GM12864 (cell line): ENCODE data around the gene TPRG1L.

ENCODE experiments used
- DNase-seq: peaks from one replicate; pipeline ENCODE4 v3.0.0-alpha.2; 2011; ENCODE audit warnings: low read depth
- H3K4me3 ChIP-seq: 2 replicates; pipeline ENCODE4 v1.5.1; 2011; ENCODE audit warnings: mild to moderate bottlenecking, low read depth, low read length, control low read depth
- CTCF ChIP-seq: IDR thresholded peaks from 2 replicates; pipeline ENCODE4 v1.5.1; 2011; ENCODE audit warnings: low read depth, mild to moderate bottlenecking, moderate library complexity, low read length, control low read depth, inconsistent platforms; ENCODE audit errors: missing control alignments

Gene TPRG1L

GRCh38 chr1:3640121-3640837, 15.5 kb downstream of the TPRG1L start:
- no peak for DNase-seq
- TF ChIP-seq CTCF, result no peak
- no peak overlapping the region for H3K4me3 ChIP-seq

- DNase-seq, result no peak
Measured at GRCh38 chr1:3641046-3641760, 16.4 kb downstream of the TPRG1L start.

GRCh38 chr1:3641816-3642215, 17.0 kb downstream of the TPRG1L start:
- DNase-seq, result no peak
- H3K4me3 ChIP-seq, result no peak overlapping the region
- no peak for TF ChIP-seq CTCF

More at GRCh38 chr1:3641046-3641760, 16.4 kb downstream of the TPRG1L start:
- no peak for TF ChIP-seq CTCF
- H3K4me3 ChIP-seq, result no peak overlapping the region

- TF ChIP-seq CTCF, result no peak
- H3K4me3 ChIP-seq, result no peak overlapping the region
- DNase-seq, result no peak
Measured at GRCh38 chr1:3642919-3643675, 18.3 kb downstream of the TPRG1L start.

GRCh38 chr1:3644273-3644672, 19.5 kb downstream of the TPRG1L start:
- no peak overlapping the region for H3K4me3 ChIP-seq
- no peak for TF ChIP-seq CTCF
- no peak for DNase-seq

GRCh38 chr1:3645247-3645646, 20.4 kb downstream of the TPRG1L start:
- H3K4me3 ChIP-seq, result no peak overlapping the region
- TF ChIP-seq CTCF, result no peak
- DNase-seq, result no peak
